ENCODE results near the gene WWTR1.

Gene WWTR1

DNA sequence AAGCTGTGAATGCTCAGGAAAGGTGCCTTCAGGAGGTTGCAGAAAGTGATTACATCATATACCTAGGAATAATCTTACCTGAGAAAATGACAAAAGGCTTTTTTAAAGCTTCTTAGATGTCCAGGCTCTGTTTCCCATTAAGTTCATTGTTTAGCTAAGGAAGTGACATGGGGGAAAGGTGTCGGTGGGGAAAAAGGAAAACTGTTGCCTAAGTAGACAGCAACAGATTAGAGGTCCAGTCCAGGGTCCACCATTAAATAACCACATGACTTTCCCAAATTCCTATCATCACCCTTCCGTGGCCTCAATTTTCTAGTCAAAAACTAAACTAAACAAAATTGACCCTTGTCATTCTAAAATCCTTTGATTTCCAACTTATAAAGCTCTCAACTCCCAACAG is 4.3 kb downstream of the WWTR1 start:
- DNase-seq: no peak

DNA sequence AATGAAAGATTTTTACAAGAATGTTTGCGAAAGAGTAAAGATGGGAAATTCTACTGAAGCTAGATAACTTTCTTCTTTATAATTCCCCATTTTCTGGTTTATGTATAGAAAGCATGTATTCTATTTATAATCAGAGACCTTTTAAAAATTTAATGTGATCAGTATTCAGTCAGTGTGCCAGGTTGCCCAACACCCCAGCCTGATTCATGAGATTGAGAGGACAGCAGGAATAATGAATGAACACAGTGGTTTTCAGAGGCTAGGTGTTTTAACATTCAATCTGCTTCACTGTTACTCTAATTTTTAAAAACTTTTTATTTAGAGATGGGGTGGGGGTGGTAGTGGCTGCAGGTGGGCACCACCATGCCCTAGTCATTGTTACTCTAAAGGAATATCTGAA is 4.7 kb downstream of the WWTR1 start:
- DNase-seq: no peak

DNA sequence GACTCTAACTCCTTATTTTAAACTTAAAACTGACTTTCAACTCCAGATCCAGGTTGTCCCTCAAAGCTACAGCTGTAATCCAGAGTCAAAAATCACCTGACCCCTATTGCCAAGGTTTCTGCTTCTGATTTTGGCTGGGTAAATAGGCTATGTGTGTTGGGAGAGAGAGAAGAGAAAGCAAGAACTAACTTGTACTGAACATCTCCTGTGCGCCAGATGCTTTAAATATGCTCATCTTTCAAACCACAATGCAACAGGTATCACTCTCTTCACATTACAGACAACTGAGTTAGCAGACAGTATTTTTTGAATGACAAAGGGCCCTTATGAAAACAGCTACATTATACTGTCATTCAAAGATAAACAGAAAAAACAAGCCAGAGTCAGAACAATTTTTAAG is 7.0 kb downstream of the WWTR1 start:
- DNase-seq: no peak

- DNase-seq: no peak
These were observed 9.3 kb downstream of the WWTR1 start for GRCh38 chr3:149648525-149648924.

- no peak for DNase-seq
These were observed 10.0 kb downstream of the WWTR1 start for GRCh38 chr3:149647812-149648211.

GRCh38 chr3:149647285-149647684 is 10.5 kb downstream of the WWTR1 start:
- DNase-seq: no peak

DNA sequence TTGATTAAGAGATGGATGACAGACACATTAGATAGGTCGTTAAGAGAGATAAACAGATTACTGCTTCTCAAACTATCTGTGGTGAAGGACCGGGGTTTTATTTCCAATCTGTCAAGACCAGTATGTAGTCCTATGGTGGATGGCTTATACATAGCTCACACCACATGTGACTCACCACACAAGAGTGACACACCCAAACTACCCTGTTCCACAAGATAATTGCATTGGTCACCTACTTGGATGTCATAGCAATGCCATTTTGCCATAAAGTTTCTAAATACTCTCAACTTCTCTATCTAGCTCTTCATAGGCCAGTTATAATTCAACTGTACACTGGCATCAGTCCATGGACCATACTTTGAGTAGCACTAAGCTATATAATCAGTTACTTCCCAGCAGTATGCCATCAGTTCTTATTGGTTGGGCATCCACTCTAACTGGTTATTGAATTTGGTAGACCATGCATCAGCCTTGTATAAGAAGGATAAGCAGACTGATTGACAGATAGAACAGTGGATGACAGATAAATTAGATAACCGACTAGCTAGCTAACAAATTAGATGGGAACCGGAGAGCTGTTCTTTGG is 11.6 kb downstream of the WWTR1 start:
- DNase-seq: no peak

GRCh38 chr3:149643963-149644362 is 13.9 kb downstream of the WWTR1 start:
- DNase-seq: no peak

GRCh38 chr3:149643482-149643798 is 14.4 kb downstream of the WWTR1 start:
- DNase-seq: no peak

DNA sequence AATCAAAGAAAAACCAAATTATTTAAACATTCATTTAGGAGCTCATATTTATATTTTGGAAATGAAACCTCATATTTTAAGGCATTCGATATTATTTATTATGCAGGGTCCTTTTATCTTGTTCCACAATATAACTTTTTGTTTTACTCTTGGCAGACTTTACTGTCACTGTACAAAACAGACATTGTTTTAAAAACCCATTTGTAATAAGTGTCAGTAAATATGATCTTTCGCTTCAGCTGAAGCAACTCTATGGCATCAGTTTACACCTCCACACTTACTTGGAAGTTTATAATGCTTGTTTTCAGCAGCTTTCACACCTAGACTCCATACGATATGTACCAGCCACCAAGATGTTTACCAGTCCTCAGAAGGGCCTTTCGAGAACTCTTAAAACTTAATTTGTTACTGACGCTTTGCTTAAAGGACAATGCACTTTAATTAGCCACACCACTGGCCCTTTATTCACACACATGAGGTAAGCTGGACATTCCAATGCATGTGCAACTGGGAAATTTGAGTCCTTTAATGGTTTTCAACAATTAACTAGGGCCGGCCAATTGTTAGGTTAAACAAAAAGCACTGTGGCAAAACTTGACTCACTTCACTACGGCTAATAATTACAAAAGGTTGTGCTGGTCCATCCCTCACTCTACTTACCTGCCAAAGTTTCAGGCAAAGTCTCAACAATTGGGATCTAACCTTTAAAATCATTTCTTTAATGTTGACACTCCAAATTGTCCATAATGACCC is 16.7 kb downstream of the WWTR1 start:
- no peak for DNase-seq

DNA sequence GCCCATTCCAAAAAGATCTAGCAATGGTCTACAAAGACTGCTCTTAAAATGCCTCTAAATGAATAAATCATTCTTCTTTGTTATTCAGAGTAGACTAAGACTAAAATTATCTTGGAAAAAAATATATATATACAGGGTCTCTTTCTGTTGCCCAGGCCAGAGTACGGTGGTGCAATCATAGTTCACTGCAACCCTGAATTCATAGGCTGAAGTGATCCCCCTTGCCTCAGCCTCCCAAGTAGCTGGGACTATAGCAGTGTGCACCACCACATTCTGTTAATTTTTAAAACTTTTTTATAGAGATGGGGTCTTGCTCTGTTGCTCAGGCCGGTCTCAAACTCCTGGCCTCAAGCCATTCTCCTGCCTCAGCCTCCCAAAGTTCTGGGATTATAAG is 18.7 kb downstream of the WWTR1 start:
- DNase-seq: no peak

DNA sequence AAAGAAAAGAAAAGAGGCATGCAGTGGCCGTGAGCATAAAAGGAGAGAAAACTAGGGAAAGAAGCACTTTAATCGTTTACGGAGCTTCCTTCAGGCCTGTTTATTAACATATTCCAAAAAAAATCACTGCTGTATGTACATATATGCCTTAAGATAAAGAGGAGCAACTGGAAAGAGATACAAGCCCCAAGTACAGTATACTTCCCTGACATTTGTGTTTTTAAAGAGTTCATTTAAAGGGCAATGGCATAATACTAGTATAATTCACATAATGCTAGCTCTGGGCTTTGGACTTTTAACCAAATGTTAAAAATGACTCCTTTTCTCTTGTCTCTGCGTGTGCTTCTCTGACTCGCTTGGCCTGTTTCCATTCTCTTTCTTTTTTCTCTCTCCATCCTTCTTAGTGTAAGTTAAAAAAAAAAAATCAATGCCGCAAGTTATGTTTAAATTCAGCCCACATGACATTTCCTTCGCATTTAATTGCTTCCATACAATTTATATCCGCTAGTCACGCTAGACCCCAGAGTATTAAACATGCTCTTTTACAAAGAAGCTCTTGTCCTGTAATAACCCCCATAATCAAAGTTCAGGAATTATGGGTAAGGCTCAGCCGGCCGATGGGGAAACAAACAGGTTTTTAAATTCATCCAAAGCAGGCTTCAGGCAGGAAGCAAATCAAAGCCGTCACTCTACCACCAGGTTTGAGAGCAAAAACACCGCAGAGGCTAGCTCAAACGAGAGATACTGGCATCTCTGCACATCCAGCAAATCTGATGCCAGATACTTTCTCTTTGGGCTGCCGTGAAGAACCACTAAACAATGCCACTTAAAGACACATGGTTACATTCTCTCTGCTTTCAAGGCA is 19.4 kb downstream of the WWTR1 start:
- peak; percentile 39 for DNase-seq

GRCh38 chr3:149635396-149635795 is 22.4 kb downstream of the WWTR1 start:
- DNase-seq: no peak

DNA sequence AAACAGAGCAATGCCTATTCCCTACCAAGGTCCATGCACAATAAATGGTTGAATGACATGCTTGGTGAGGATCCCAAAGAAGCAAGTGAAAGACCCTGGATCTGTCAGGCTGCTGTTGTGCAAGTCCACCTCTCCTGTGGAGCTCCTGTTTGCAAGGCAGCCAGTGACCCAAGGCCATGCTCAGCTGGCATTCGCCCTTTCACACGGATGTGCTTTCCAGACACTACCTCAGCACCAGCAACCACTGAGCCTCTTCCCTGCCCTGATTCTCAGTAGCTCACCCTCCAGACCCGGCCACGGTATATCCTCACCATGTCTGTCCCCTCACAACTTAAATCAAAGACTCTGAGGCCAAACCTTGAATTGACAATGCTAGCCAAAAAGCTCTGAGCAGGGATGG is 23.3 kb downstream of the WWTR1 start:
- no peak for DNase-seq

DNA sequence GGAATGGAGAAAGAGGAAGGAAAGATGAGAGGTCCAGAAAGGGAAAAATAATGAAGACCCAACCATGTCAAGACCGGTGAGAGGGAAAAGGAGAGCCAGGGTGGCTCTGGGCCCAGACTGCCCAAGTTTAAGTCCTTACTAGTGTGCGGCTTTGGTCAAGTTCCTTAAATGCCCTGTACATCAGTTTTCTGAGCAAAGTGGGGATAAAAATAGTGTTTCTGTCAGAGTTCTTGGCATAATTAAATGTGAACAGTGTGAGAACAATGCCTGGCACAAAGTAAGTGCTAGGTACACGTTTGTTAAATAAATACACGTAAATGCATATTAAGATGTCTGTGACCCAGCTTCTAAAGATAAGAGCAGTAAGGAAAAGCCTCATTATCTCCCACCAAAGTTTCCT is 23.8 kb downstream of the WWTR1 start:
- DNase-seq: no peak

GRCh38 chr3:149632225-149632624 is 25.6 kb downstream of the WWTR1 start:
- no peak for DNase-seq

DNA sequence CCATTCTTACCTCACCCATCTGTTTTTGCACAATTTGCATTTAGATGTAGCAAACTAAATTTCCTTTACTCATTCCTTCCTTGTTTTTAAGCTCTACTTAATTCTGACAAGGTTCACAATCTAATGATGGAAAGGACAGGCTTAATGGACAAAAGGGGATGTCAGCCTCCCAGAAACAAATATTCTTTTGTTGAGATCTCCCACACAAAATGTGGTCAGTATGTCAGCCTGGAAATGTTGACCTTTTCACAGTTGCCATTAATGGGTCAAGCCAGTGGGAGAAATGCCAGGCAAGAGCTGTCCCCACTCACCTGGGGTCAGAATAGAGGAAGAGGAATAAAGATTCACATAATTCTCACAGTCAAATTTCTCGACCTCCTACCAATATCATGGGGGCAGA is 27.0 kb downstream of the WWTR1 start:
- DNase-seq: no peak

DNA sequence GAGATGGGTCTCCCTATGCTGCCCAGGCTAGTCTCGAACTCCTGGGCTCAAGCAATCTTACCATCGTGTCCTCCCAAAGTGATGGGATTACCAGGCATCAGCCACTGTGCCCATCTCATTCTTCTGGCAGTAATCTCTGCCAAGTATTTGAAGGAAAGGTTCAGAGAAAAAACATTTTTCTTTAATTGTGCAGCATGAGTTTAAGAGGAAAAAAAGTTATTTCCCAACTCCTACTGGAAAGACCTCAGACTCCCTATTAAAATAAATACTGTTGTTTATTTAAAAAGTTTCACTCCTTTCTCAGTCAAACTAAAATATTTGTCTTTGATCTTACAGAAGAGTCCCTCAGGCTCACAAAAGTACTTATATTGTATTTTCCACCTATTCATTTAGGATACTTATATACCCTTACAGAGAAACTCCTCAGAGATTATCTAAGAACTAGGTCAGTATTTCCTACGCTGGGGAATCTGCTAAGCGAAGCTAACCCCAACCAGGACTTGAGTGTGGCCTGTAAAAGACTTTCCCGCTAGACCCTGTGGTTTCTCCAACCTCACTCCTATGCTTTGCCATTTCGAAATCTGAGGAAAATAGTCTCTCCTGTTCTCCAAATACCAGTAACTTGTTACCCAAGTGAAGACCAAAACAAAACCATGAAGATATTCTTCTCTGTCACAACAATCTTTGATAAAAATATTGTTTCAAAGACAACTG is 28.7 kb downstream of the WWTR1 start:
- DNase-seq: no peak

DNA sequence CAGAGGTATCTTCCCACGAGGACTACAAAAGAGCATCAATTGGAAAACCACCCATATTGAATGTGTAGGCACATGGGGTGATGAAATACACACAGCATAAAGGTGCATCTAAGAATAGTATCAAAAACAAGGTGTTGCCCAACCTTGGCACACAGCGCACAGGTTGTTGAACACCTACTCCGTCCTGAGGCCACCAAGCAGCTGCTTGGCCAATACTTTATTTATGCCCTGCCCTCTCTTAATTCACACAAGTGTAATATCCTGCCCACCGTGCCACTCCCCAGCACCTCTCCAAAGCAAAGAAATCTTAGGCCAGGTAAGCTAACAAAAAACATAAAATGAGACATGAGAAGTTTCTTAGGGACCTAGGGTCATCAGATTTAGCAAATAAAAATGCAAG is 31.2 kb downstream of the WWTR1 start:
- DNase-seq: no peak

DNA sequence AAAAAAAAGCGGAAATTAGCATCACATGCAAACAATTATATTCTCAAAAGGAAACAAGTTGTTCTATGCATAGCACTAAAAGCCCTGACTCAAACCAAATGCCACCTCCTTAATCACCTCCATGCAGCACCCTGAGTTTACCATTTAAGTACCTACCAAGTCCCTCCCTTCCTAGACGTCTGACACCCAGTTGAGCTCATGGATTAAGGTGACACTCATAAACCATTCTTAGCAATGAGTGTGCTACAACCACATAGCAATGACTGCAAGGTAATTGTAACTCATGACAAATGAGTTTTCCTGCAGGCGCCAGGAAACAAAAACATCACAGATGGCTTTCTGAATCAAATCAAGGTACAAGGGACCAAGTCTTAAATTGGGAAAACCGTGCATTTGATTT is 32.0 kb downstream of the WWTR1 start:
- no peak for DNase-seq

DNA sequence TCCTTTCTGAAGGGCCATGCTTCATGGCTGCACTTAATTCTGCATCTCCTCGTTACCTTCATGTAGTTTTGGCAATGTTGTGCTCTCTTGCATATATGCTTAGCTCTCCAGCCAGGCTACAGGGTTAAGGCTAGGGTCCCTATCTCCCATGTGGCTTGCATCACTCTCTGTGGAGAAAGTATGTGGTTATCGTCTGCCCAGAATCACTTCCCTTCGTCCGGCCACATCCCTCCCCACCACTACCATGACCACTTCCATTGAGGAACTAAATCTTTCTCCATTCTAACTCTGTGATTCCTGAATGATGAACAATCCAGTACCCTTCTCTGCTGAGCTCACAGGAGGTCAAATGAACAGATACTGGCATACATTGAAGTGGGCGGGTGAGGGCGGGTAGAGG is 34.0 kb downstream of the WWTR1 start:
- no peak for DNase-seq

GRCh38 chr3:149621218-149622005 is 36.4 kb downstream of the WWTR1 start:
- no peak for DNase-seq

Data from SHP77 treated with DMSO at 0.1 percent for 48 hours (cell line).